Hepatocyte (in vitro differentiated cells): ENCODE results near the gene RAB29.

Source experiments
- CTCF ChIP-seq: fragments of 200-600 bp; sonication (generic); IDR thresholded peaks from 2 replicates; pipeline ENCODE4 v1.5.1; 2016; ENCODE audit warnings: antibody characterized with exemption, mild to moderate bottlenecking; ENCODE audit not compliant: poor library complexity
- EZH2 ChIP-seq: fragments of 200-600 bp; sonication (generic); IDR thresholded peaks from 2 replicates; pipeline ENCODE4 v1.6.1; 2016; ENCODE audit warnings: antibody characterized with exemption, mild to moderate bottlenecking, borderline replicate concordance
- EZH2phosphoT487 ChIP-seq: fragments of 200-600 bp; sonication (generic); IDR thresholded peaks from one replicate; pipeline ENCODE4 v1.6.1; 2018; ENCODE audit warnings: antibody characterized with exemption, mild to moderate bottlenecking, low read depth, moderate library complexity; ENCODE audit not compliant: unreplicated experiment, severe bottlenecking

DNA sequence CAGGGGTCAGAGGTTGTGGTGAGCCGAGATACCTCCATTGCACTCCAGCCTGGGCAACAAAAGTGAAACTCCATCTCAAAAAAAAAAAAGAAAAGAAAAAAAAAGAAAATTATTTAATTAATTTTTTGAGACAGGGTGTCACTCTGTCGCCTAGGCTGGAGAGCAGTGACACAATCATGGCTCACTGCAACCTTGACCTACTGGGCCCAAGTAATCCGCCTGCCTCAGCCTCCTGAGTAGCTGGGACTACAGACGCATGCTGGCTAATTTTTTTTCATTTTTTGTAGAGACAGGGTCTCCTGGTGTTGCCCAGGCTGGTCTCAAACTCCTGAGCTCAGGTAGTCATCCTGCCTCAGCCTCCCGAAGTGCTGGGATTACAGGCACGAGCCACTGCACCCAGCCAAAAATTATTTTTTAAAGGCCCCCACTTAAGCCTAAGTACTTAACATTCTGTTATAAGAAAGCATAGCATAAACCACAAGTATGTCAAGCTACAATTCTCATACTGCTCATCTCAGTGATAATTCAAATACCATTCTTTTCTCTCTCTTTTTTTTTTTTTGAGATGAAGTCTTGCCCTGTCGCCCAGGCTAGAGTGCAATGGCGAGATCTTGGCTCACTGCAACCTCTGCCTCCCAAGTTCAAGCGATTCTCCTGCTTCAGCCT lies 45.2 kb downstream of the RAB29 start:
- no peak for TF ChIP-seq CTCF
- TF ChIP-seq EZH2, result no peak
- no peak for TF ChIP-seq EZH2phosphoT487
